PFSK-1 (cell line): ENCODE measurements around the gene RAE1.

Experiments used
- FOXP2 ChIP-seq: optimal IDR thresholded peaks from 2 replicates; pipeline ENCODE3; 2011; ENCODE audit warnings: borderline replicate concordance, control low read depth, inconsistent platforms; ENCODE audit not compliant: insufficient read depth; ENCODE audit errors: extremely low read length, extremely low read depth
- POLR2AphosphoS5 ChIP-seq: IDR thresholded peaks from 2 replicates; pipeline ENCODE4 v1.6.1; 2012; ENCODE audit warnings: low read depth, mild to moderate bottlenecking, control low read depth, low read length, moderate library complexity
- TAF1 ChIP-seq: IDR thresholded peaks from 2 replicates; pipeline ENCODE4 v1.6.1; 2012; ENCODE audit warnings: low read length, control low read depth, borderline replicate concordance; ENCODE audit not compliant: insufficient read depth

DNA sequence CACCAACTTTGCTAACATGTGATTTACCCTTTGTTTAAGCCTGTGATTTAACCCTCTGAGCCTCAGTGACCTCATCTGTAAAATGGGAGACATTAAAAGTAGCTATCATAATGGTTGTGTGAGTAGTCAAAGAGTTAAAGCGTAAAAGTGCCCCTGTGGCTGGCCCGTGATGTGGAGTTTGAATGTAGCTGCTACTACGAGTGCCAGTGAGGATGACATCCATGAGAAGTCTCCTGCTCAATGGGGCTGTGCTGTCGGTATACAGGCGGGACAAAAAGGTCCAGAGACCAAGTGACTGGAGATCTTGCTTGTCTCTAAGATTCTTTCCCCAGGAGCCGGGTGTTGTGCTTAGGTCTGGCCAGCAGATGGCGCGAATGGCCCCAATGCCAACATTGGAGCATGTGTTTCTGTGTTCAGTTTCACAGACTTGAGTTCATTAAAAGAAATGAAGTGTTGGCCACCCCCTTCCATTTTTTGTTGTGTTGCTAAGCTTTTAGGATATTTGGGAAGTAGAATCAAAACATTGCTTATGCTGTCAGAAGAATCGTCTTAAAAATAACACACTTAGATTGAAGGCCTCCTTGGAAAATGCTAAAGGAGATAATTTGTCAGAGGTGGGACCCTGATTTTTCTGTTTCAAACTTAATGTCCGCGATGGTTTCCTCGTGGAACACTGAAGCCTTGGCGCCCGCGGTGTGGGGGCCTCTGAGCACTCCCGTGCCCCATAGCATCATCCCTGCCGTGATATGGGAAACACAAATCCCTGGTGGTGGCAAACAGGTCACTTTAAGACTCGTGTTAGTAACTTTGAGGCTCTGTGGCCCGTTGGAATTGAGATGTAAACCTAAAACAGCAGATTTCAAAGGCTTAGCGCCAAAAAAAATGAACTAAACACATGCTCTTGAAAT, 30.8 kb downstream of the RAE1 start:
- no peak for TF ChIP-seq TAF1
- no peak for TF ChIP-seq POLR2AphosphoS5
- no peak for TF ChIP-seq FOXP2
